Lower lobe of right lung (tissue), 2 donors: Measurements from ENCODE around the gene RNF34. TPM values are rescaled to one million over a fixed set of nuclear protein-coding genes. Genes with fewer than 3 reads are reported as not detected.
"Not testable (repeated sequence)": the region's sequence is repeated elsewhere in the genome, so short reads cannot be mapped to it uniquely, and the experiment has no call there.

Experiments used
- ATAC-seq, 2 donors: fragments of 200-7000 bp; cut with Tn5 transposase; one replicate each; pipeline ENCODE4 v1.9.1; 2020 to 2022; ENCODE audit warnings: mild to moderate bottlenecking in 2 of 2, moderate library complexity in 2 of 2
- DNase-seq: peaks from one replicate; pipeline ENCODE4 v3.0.0-alpha.2; 2020
- H3K27ac ChIP-seq: fragments of 200-600 bp; one replicate; pipeline ENCODE4 v1.8.0; 2022
- H3K27me3 ChIP-seq: fragments of 200-600 bp; one replicate; pipeline ENCODE4 v1.8.0; 2022; ENCODE audit warnings: low read depth
- H3K36me3 ChIP-seq: fragments of 200-600 bp; one replicate; pipeline ENCODE4 v1.8.0; 2022; ENCODE audit warnings: mild to moderate bottlenecking
- H3K4me1 ChIP-seq: fragments of 200-600 bp; one replicate; pipeline ENCODE4 v1.8.0; 2022
- H3K4me3 ChIP-seq: fragments of 200-600 bp; one replicate; pipeline ENCODE4 v1.8.0; 2022; ENCODE audit warnings: mild to moderate bottlenecking
- H3K9me3 ChIP-seq: fragments of 200-600 bp; one replicate; pipeline ENCODE4 v1.8.0; 2022
- intact Hi-C: fragments of 100-400 bp; cut with DNase I; formaldehyde crosslinking; loops from one replicate; pipeline ENCODE4 v1.11.0; 2022
- total RNA-seq: library from RNA; stranded (reverse); fragmentation: NEBNext Ultra II Directional; extraction: Animal tissue kit (Norgen Biotek cat#: 25700); gene quantifications from one replicate; pipeline ENCODE4 v1.2.1, GENCODE V29; 2021
- TF ChIP-seq, protein P1 (sequence below): fragments of 200-600 bp; IDR thresholded peaks from one replicate; pipeline ENCODE4 v1.8.0; 2022; ENCODE audit warnings: antibody characterized with exemption, mild to moderate bottlenecking
- donor health status: DM: no; HTN: yes; CAD: no; lungs with severe emphysema.

The RNF34 gene
- total RNA-seq, 1 donor from 2014 or later, result 23.0 TPM

DNA sequence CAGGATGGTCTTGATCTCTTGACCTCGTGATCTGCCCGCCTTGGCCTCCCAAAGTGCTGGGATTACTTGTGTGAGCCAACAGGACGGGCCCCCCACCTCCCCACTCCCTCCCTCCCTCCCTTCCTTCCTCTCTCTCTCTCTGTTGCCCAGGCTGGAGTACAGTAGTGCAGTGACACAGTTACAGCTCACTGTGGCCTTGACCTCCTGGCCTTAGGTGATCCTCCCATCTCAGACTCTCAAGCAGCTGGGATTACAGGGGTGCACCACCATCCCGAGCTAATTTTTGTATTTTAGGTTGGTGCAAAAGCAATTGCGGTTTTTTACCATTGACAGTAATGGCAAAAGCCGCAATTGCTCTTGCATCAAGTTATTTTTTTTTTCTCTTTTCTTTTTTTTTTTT lies 28.5 kb upstream of the RNF34 start:
- Histone ChIP-seq H3K36me3 (no peaks in the 10 kb centered on the region), H3K27me3 (no peaks in the 10 kb centered on the region), H3K9me3 (no peaks in the 10 kb centered on the region), H3K4me3 (no peak overlapping the region), H3K27ac (no peak overlapping the region), H3K4me1 (no peaks in the 10 kb centered on the region)
- TF ChIP-seq, protein P1, sequence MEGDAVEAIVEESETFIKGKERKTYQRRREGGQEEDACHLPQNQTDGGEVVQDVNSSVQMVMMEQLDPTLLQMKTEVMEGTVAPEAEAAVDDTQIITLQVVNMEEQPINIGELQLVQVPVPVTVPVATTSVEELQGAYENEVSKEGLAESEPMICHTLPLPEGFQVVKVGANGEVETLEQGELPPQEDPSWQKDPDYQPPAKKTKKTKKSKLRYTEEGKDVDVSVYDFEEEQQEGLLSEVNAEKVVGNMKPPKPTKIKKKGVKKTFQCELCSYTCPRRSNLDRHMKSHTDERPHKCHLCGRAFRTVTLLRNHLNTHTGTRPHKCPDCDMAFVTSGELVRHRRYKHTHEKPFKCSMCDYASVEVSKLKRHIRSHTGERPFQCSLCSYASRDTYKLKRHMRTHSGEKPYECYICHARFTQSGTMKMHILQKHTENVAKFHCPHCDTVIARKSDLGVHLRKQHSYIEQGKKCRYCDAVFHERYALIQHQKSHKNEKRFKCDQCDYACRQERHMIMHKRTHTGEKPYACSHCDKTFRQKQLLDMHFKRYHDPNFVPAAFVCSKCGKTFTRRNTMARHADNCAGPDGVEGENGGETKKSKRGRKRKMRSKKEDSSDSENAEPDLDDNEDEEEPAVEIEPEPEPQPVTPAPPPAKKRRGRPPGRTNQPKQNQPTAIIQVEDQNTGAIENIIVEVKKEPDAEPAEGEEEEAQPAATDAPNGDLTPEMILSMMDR, result no peak
- intact Hi-C loops, result no loop called here
- ATAC-seq, result no peak
- DNase-seq, result no peak

GRCh38 chr12:121373755-121374154 lies 26.2 kb upstream of the RNF34 start:
- H3K4me1 ChIP-seq, result no peaks in the 10 kb centered on the region
- intact Hi-C loops, result no loop called here
- no peaks in the 10 kb centered on the region for H3K27me3 ChIP-seq
- no peaks in the 10 kb centered on the region for H3K9me3 ChIP-seq
- TF ChIP-seq, protein P1, result no peak
- ATAC-seq (no peak), DNase-seq (no peak)
- H3K27ac ChIP-seq, result no peak overlapping the region
- H3K36me3 ChIP-seq, result no peaks in the 10 kb centered on the region
- no peak overlapping the region for H3K4me3 ChIP-seq

- H3K4me1 ChIP-seq, DNase-seq: not testable (repeated sequence)
Measured at GRCh38 chr12:121374336-121374735, 25.6 kb upstream of the RNF34 start.

DNA sequence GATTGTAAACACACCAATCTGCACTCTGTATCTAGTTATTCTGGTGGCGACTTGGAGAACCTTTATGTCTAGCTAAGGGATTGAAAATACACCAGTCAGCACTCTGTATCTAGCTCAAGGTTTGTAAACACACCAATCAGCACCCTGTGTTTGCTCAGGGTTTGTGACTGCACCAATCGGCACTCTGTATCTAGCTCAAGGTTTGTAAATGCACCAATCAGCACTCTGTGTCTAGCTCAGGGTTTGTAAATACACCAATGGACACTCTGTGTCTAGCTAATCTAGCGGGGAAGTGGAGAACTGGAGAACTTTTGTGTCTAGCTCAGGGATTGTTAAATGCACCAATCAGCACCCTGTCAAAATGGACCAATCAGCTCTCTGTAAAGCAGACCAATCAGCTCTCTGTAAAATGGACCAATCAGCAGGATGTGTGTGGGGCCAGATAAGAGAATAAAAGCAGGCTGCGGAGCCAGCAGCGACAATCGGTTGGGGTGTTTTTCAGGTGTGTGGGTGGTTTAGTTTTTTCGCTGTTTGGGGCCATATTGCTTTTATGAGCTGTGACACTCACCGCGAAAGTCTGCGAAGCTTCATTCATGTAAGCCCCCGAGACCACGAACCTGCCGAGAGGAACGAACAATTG lies 24.9 kb upstream of the RNF34 start:
- H3K27me3 ChIP-seq, ATAC-seq, H3K27ac ChIP-seq, H3K4me1 ChIP-seq, intact Hi-C loops, DNase-seq, H3K4me3 ChIP-seq, H3K9me3 ChIP-seq, H3K36me3 ChIP-seq: not testable (repeated sequence)

More at GRCh38 chr12:121374336-121374735, 25.6 kb upstream of the RNF34 start:
- intact Hi-C loops, H3K36me3 ChIP-seq, H3K27ac ChIP-seq, H3K9me3 ChIP-seq, ATAC-seq, H3K4me3 ChIP-seq, H3K27me3 ChIP-seq: not testable (repeated sequence)

GRCh38 chr12:121376754-121377697 lies 22.9 kb upstream of the RNF34 start:
- intact Hi-C loops, result no loop called here
- TF ChIP-seq, protein P1, result no peak
- no peak overlapping the region for H3K27ac ChIP-seq
- no peak for DNase-seq
- H3K36me3 ChIP-seq, result no peaks in the 10 kb centered on the region
- no peaks in the 10 kb centered on the region for H3K27me3 ChIP-seq
- no peak for ATAC-seq
- H3K4me3 ChIP-seq, result no peak overlapping the region
- H3K9me3 ChIP-seq, result no peaks in the 10 kb centered on the region
- H3K4me1 ChIP-seq, result no peaks in the 10 kb centered on the region

DNA sequence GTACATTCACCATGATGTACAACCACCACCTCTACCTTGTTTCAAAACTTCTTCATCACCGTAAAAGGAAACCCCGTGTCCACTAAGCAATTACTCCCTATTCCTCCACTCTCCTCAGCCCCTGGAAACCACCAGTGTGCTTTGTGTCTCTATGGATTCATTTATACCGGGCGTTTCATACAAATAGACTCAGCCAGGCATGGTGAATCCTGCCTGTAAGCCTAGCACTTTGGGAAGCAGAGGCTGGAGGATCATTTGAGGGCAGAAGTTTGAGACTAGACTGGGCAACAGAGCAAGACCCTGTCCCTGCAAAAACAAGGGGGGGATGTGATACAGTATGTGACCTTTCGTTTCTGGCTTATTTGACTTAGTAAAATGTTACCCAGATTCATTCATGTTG lies 21.2 kb upstream of the RNF34 start:
- intact Hi-C loops, result no loop called here
- Histone ChIP-seq H3K4me3 (no peak overlapping the region), H3K36me3 (no peaks in the 10 kb centered on the region), H3K27me3 (no peaks in the 10 kb centered on the region), H3K27ac (no peak overlapping the region), H3K4me1 (no peaks in the 10 kb centered on the region), H3K9me3 (no peaks in the 10 kb centered on the region)
- TF ChIP-seq, protein P1, result no peak
- DNase-seq, result no peak
- no peak for ATAC-seq
